Naive thymus-derived CD4-positive, alpha-beta T cell (primary cell): ENCODE results near the gene LAGE3. TPM values are rescaled to one million over a fixed set of nuclear protein-coding genes. Genes with fewer than 3 reads are reported as not detected.

ENCODE experiments used
- ATAC-seq: fragments of 150-1000 bp; cut with Tn5 transposase; 2 replicates; pipeline ENCODE4 v1.10.0; 2021; ENCODE audit warnings: mild to moderate bottlenecking, moderate library complexity
- CTCF ChIA-PET: fragments of 350-600 bp; sonication (Branson Sonifier 250); formaldehyde crosslinking; loops from one replicate; lab custom pipeline; 2021; ENCODE audit warnings: antibody characterized with exemption; lab: Charles Lee
- POLR2A ChIA-PET: fragments of 350-600 bp; sonication (Branson Sonifier 250); formaldehyde crosslinking; loops from one replicate; lab custom pipeline; 2021; ENCODE audit warnings: antibody characterized with exemption, inconsistent platforms; lab: Charles Lee
- DNase-seq, 9 donors: peaks; one replicate each; pipeline versions ENCODE4 v3.0.0 to v3.0.0-alpha.2; 2020 to 2022; ENCODE audit warnings: mixed read lengths in 1 of 9
- H3K27ac ChIP-seq: one replicate; pipeline ENCODE4 v1.7.0; 2013; ENCODE audit warnings: mild to moderate bottlenecking, low read depth, low read length, moderate library complexity
- H3K27me3 ChIP-seq, 2 donors: one replicate each; pipeline ENCODE4 v1.7.0; 2013; ENCODE audit warnings: low read length in 2 of 2, mild to moderate bottlenecking in 2 of 2, moderate library complexity in 2 of 2; ENCODE audit not compliant: control insufficient read depth in 2 of 2, insufficient read depth in 2 of 2
- H3K36me3 ChIP-seq, 3 experiments: 1 replicate in 2 of 3; 2 replicates in 1 of 3; pipeline ENCODE4 v1.7.0; 2013; ENCODE audit warnings: low read length in 3 of 3, mild to moderate bottlenecking in 3 of 3, moderate library complexity in 1 of 3; ENCODE audit not compliant: insufficient read depth in 3 of 3, control insufficient read depth in 2 of 3
- H3K4me1 ChIP-seq, 2 donors: one replicate each; pipeline ENCODE4 v1.7.0; 2013; ENCODE audit warnings: low read length in 2 of 2, mild to moderate bottlenecking in 2 of 2, moderate library complexity in 1 of 2; ENCODE audit not compliant: control insufficient read depth in 2 of 2, insufficient read depth in 2 of 2
- H3K4me3 ChIP-seq: 2 replicates; pipeline ENCODE4 v1.7.0; 2013; ENCODE audit warnings: mild to moderate bottlenecking, low read length
- H3K9me3 ChIP-seq, 3 experiments: 1 replicate in 2 of 3; 2 replicates in 1 of 3; pipeline ENCODE4 v1.7.0; 2013; ENCODE audit warnings: low read length in 3 of 3; ENCODE audit not compliant: control insufficient read depth in 2 of 3
- H3K27ac Mint-ChIP-seq, 9 donors: one replicate each; pipeline ENCODE4 v1.8.0; 2020 to 2022; ENCODE audit warnings: mixed read lengths in 9 of 9, mild to moderate bottlenecking in 8 of 9, moderate library complexity in 5 of 9, inconsistent platforms in 2 of 9
- H3K27me3 Mint-ChIP-seq, 5 donors: one replicate each; pipeline ENCODE4 v1.8.0; 2021 to 2022; ENCODE audit warnings: mixed read lengths in 5 of 5, mild to moderate bottlenecking in 1 of 5
- H3K36me3 Mint-ChIP-seq, 5 donors: one replicate each; pipeline ENCODE4 v1.8.0; 2020 to 2022; ENCODE audit warnings: mixed read lengths in 5 of 5, mild to moderate bottlenecking in 3 of 5, inconsistent platforms in 1 of 5
- H3K4me1 Mint-ChIP-seq, 7 donors: one replicate each; pipeline ENCODE4 v1.8.0; 2020 to 2022; ENCODE audit warnings: mixed read lengths in 7 of 7, mild to moderate bottlenecking in 3 of 7, inconsistent platforms in 1 of 7
- H3K4me3 Mint-ChIP-seq, 10 donors: one replicate each; pipeline ENCODE4 v1.8.0; 2020 to 2022; ENCODE audit warnings: mild to moderate bottlenecking in 10 of 10, mixed read lengths in 10 of 10, moderate library complexity in 6 of 10, inconsistent platforms in 2 of 10
- H3K9me3 Mint-ChIP-seq, 11 donors: one replicate each; pipeline ENCODE4 v1.8.0; 2020 to 2022; ENCODE audit warnings: mixed read lengths in 11 of 11, mild to moderate bottlenecking in 4 of 11, inconsistent platforms in 1 of 11, moderate library complexity in 1 of 11
- intact Hi-C, 2 donors: fragments of 100-400 bp; cut with micrococcal nuclease; formaldehyde crosslinking; loops; one replicate each; pipeline ENCODE4 v1.15.1; 2023
- polyA plus RNA-seq, 2 donors: library from polyadenylated mRNA; unstranded; fragments of 300-500 nt; fragmentation: Illumina TruSeq; gene quantifications; one replicate each; pipeline ENCODE4 v1.2.3, GENCODE V29; 2021
- total RNA-seq, 6 experiments: library from RNA in 5 of 6; stranded (reverse) in 5 of 6; gene quantifications; 1 replicate in 5 of 6; 2 replicates in 1 of 6; pipeline ENCODE4 v1.2.3 and lab custom pipeline; 2021 to 2026

LAGE3 gene
- total and polyA plus RNA-seq, 7 experiments from 2014 or later: 11.6 to 85.1 (median 21.2) TPM

- peaks cover 0 to 2% (median 0%) of the 10 kb centered on the region in 5 donors for H3K36me3 Mint-ChIP-seq
- Histone ChIP-seq H3K4me1 (peaks cover 0 to 3% of the 10 kb centered on the region in 2 donors), H3K9me3 (no peaks in the 10 kb centered on the region), H3K36me3 (peaks cover 0 to 23% (median 0%) of the 10 kb centered on the region in 3 experiments), H3K27me3 (no peaks in the 10 kb centered on the region), H3K4me3 (no peak overlapping the region), H3K27ac (no peak overlapping the region)
- POLR2A ChIA-PET: interaction anchor here (1.3 to 6.2 kb wide), 8 partner anchors 17 to 88 kb away, joined by 3 to 31 read pairs (median 5); partner anchors contain the start of genes ATP6AP1, IKBKG, LAGE3 and RPL10
- intact Hi-C loops: loop anchor here in 1 of 2 donors (2.0 kb wide), 2 partner anchors 23 to 47 kb away; partner anchors contain the start of gene GDI1
- CTCF ChIA-PET: no interaction called here
- no peak for DNase-seq
- peak overlapping the region in 8 of 10 donors; percentile 14 to 88 (median 28) for H3K4me3 Mint-ChIP-seq
- H3K4me1 Mint-ChIP-seq: peaks cover 4 to 16% (median 9%) of the 10 kb centered on the region in 7 donors
- peaks cover 0 to 4% (median 0%) of the 10 kb centered on the region in 11 donors for H3K9me3 Mint-ChIP-seq
- ATAC-seq: no peak
- H3K27ac Mint-ChIP-seq: peak overlapping the region in 2 of 9 donors; percentile 38 to 63
- no peaks in the 10 kb centered on the region for H3K27me3 Mint-ChIP-seq
Observed at GRCh38 chrX:154459832-154460231, 19.2 kb downstream of the LAGE3 start.

- DNase-seq (no peak), ATAC-seq (no peak)
- peaks cover 0 to 3% of the 10 kb centered on the region in 2 donors for H3K4me1 ChIP-seq
- peaks cover 0 to 7% (median 0%) of the 10 kb centered on the region in 5 donors for H3K36me3 Mint-ChIP-seq
- no peaks in the 10 kb centered on the region for H3K27me3 Mint-ChIP-seq
- H3K27ac ChIP-seq: peak overlapping the region; percentile 70
- ChIA-PET POLR2A (interaction anchor here (0.7 to 6.2 kb wide), 11 partner anchors 18 to 89 kb away, joined by 3 to 31 read pairs (median 4); partner anchors contain the start of genes ATP6AP1, FAM3A, IKBKG and LAGE3), CTCF (no interaction called here)
- H3K9me3 ChIP-seq: no peaks in the 10 kb centered on the region
- peak overlapping the region; percentile 44 for H3K4me3 ChIP-seq
- H3K9me3 Mint-ChIP-seq: peaks cover 0 to 4% (median 0%) of the 10 kb centered on the region in 11 donors
- intact Hi-C loops: loop anchor here in 1 of 2 donors (1.0 to 2.0 kb wide), 3 partner anchors 20 to 46 kb away; partner anchors contain the start of genes GDI1 and LAGE3
- peak overlapping the region; percentile 71 to 88 (median 80) for H3K4me3 Mint-ChIP-seq
- no peaks in the 10 kb centered on the region for H3K27me3 ChIP-seq
- peak overlapping the region in 7 of 9 donors; percentile 36 to 71 (median 56) for H3K27ac Mint-ChIP-seq
- H3K36me3 ChIP-seq: peaks cover 0 to 17% (median 0%) of the 10 kb centered on the region in 3 experiments
- H3K4me1 Mint-ChIP-seq: peaks cover 4 to 16% (median 9%) of the 10 kb centered on the region in 7 donors
Observed at GRCh38 chrX:154458954-154459778, 19.9 kb downstream of the LAGE3 start.

- peaks cover 0 to 3% of the 10 kb centered on the region in 2 donors for H3K4me1 ChIP-seq
- Mint-ChIP-seq H3K4me1 (peaks cover 4 to 16% (median 9%) of the 10 kb centered on the region in 7 donors), H3K27me3 (no peaks in the 10 kb centered on the region), H3K36me3 (peaks cover 0 to 7% (median 0%) of the 10 kb centered on the region in 5 donors), H3K4me3 (peak within 1 kb of the TSS; percentile 79 to 97 (median 94)), H3K27ac (peak within 1 kb of the TSS; percentile 86 to 98 (median 94)), H3K9me3 (peaks cover 0 to 4% (median 0%) of the 10 kb centered on the region in 11 donors)
- DNase-seq: peak; percentile 40 to 74 (median 68)
- H3K27me3 ChIP-seq: no peaks in the 10 kb centered on the region
- no peaks in the 10 kb centered on the region for H3K9me3 ChIP-seq
- ChIA-PET POLR2A (interaction anchor here (0.7 to 6.2 kb wide), 11 partner anchors 19 to 69 kb away, joined by 3 to 31 read pairs (median 4); partner anchors contain the start of genes ATP6AP1, FAM3A, LAGE3 and RPL10), CTCF (no interaction called here)
- peak within 1 kb of the TSS; percentile 70 for H3K27ac ChIP-seq
- ATAC-seq: peak; percentile 90
- peaks cover 0 to 11% (median 0%) of the 10 kb centered on the region in 3 experiments for H3K36me3 ChIP-seq
- intact Hi-C loops: loop anchor here in 1 of 2 donors (1.0 to 2.0 kb wide), 3 partner anchors 21 to 46 kb away; partner anchors contain the start of genes GDI1 and LAGE3
- H3K4me3 ChIP-seq: peak within 1 kb of the TSS; percentile 45
Observed at GRCh38 chrX:154458116-154458953, 20.7 kb downstream of the LAGE3 start, which contains the start of gene PLXNA3. Gene PLXNA3 (plus strand): TSS chrX:154458281. CDS start chrX:154460184, 1,903 bp downstream.

- peaks cover 0 to 4% (median 0%) of the 10 kb centered on the region in 11 donors for H3K9me3 Mint-ChIP-seq
- H3K36me3 Mint-ChIP-seq: peaks cover 0 to 8% (median 0%) of the 10 kb centered on the region in 5 donors
- H3K27ac Mint-ChIP-seq: peak overlapping the region; percentile 86 to 98 (median 94)
- intact Hi-C loops: loop anchor here (1.0 to 2.0 kb wide), 7 partner anchors 13 to 45 kb away; partner anchors contain the start of genes LAGE3 (in 2 of the 2), FAM50A (in 1 of the 2), GDI1 (in 1 of the 2) and SLC10A3 (in 1 of the 2)
- Histone ChIP-seq H3K27me3 (no peaks in the 10 kb centered on the region), H3K9me3 (no peaks in the 10 kb centered on the region), H3K27ac (peak overlapping the region; percentile 70), H3K4me1 (peaks cover 0 to 3% of the 10 kb centered on the region in 2 donors), H3K4me3 (peak overlapping the region; percentile 45), H3K36me3 (peaks cover 0 to 7% (median 0%) of the 10 kb centered on the region in 3 experiments)
- H3K4me1 Mint-ChIP-seq: peaks cover 4 to 16% (median 9%) of the 10 kb centered on the region in 7 donors
- CTCF ChIA-PET: no interaction called here
- peak; percentile 83 for ATAC-seq
- H3K27me3 Mint-ChIP-seq: no peaks in the 10 kb centered on the region
- POLR2A ChIA-PET: interaction anchor here (0.7 to 6.2 kb wide), 9 partner anchors 15 to 69 kb away, joined by 3 to 31 read pairs (median 5); partner anchors contain the start of genes FAM3A, LAGE3, SLC10A3 and TAFAZZIN
- peak overlapping the region; percentile 79 to 97 (median 94) for H3K4me3 Mint-ChIP-seq
- DNase-seq: peak in 7 of 9 donors; percentile 46 to 71 (median 65)
Observed at GRCh38 chrX:154457491-154458115, 21.5 kb downstream of the LAGE3 start.

- H3K4me3 ChIP-seq: no peak overlapping the region
- Mint-ChIP-seq H3K36me3 (peaks cover 0 to 6% (median 0%) of the 10 kb centered on the region in 5 donors), H3K4me1 (peaks cover 4 to 9% (median 5%) of the 10 kb centered on the region in 7 donors), H3K27me3 (no peaks in the 10 kb centered on the region), H3K9me3 (peaks cover 0 to 6% (median 0%) of the 10 kb centered on the region in 11 donors), H3K4me3 (peak overlapping the region in 1 of 10 donors; percentile 12), H3K27ac (no peak overlapping the region)
- ChIA-PET POLR2A (no interaction called here), CTCF (no interaction called here)
- no peak for ATAC-seq
- no peaks in the 10 kb centered on the region for H3K27me3 ChIP-seq
- no peaks in the 10 kb centered on the region for H3K9me3 ChIP-seq
- H3K36me3 ChIP-seq: peaks cover 0 to 33% (median 0%) of the 10 kb centered on the region in 3 experiments
- H3K4me1 ChIP-seq: no peaks in the 10 kb centered on the region
- DNase-seq: no peak
- H3K27ac ChIP-seq: no peak overlapping the region
- intact Hi-C loops: no loop called here
Observed at GRCh38 chrX:154452823-154453222, 26.3 kb downstream of the LAGE3 start.
